Panc1 (cell line): ENCODE data around the gene GRK2.

Experiments
- CTCF ChIP-seq: fragments of 450-650 bp; IDR thresholded peaks from 2 replicates; pipeline ENCODE4 v1.5.1; 2017; ENCODE audit warnings: mild to moderate bottlenecking
- POLR2AphosphoS5 ChIP-seq: IDR thresholded peaks from 2 replicates; pipeline ENCODE4 v1.6.1; 2012; ENCODE audit warnings: mild to moderate bottlenecking, low read depth, low read length, moderate library complexity
- REST ChIP-seq, 2 experiments: IDR thresholded peaks; 2 replicates each; pipeline ENCODE4 v1.6.1; 2011 to 2012; ENCODE audit warnings: low read depth in 2 of 2, control low read depth in 1 of 2, low read length in 1 of 2, mild to moderate bottlenecking in 1 of 2, moderate library complexity in 1 of 2; ENCODE audit not compliant: insufficient read depth in 1 of 2
- SIN3A ChIP-seq: IDR thresholded peaks from 2 replicates; pipeline ENCODE4 v1.6.1; 2012; ENCODE audit warnings: low read depth, mild to moderate bottlenecking, low read length, moderate library complexity, borderline replicate concordance; ENCODE audit not compliant: insufficient read depth

GRCh38 chr11:67265633-67266448 is 432 bp upstream of the GRK2 start:
- TF ChIP-seq CTCF (peak; percentile 94; the same call in 1 of the 2 replicates), SIN3A (no peak), POLR2AphosphoS5 (no peak), REST (IDR thresholded peaks at IDR 0.05; ENCODE audit: insufficient read depth in 1 of 2, low read depth in 2 of 2, low read length in 1 of 2) (no peak)
